ENCODE results near the gene DNAJC5.
A peak's percentile ranks its signal among the peaks of the same experiment; 100 is the strongest.
"Not testable (repeated sequence)": the region's sequence is repeated elsewhere in the genome, so short reads cannot be mapped to it uniquely, and the experiment has no call there.

DNAJC5 gene

GRCh38 chr20:63861981-63862901 is 32.7 kb upstream of the DNAJC5 start:
- DNase-seq (ENCODE audit: low spot score): no peak

DNA sequence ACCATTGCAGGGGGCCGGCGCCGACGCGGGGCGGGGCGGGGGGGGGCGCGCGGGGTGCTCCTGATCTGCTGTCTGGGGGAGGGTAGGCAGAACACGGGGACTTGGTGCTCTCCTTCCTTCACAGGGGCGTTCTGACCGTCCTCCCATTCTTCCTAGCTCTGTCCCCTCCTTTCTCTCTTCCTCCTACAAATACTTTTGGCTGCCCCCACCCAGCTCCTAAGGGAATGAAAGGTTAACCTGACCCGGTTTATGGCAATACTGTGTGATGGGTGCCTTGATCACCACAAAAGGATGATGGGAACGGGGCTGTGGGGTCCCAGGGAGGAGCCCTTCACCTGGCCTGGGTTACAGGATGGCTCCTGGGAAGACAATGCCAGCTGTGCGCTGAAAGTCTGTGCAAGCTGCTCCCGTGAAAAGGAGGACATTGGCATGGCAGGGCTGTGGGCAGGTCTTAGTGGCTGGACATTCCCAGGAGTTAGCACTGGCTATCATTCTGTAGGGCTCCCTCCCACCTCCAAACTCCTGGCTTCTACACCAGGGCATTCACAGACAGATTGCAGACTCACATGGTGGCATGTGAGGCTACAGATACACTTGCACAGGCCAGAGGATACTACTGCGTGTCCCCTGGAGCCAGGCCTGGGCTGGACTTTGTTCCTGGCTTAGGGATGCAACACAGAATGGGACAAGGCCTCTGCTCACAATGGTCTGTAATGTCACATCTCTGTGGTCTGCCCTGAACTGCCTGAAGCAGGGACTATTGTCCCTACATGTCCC is 31.7 kb upstream of the DNAJC5 start:
- no peak for DNase-seq (ENCODE audit: low spot score)

DNA sequence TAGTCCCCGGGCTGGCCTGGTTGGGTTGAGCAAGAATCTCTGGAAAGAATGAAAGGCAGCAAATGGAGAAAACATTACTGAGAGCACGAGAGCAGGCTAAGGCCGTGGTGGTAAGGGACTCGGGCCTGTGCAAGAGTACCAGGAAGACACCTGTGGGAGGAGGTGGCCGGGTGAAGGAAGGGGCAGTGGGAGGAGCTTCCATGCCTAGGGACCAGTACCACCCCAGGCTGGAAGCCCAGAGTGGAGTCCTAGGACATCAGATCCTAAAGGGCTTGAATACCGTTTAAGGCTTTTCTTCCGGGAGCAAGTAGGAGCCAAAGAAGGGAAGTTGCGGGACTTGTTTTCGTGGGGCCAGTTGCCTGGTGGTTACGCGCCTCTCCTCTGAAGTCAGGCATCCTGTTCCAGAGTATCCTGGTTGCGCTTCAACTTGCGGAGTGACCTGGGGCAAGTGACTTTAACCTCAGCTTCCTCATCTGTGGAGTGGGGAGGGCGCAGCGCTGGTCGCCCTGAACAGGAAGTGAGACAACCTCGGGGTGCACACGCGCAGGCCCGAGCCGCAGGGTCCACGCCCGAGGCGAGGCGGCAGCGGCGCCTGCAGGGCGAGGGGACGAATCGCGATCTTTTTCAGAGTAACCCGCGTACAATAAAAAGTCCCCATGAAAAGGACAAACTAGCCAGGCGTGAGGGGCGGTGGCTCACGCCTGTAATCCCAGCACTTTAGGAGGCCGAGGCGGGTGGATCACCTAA is 31.0 kb upstream of the DNAJC5 start:
- DNase-seq (ENCODE audit: low spot score): peak; percentile 93

- no peak for DNase-seq (ENCODE audit: low spot score)
Observed at GRCh38 chr20:63864545-63864977, 30.4 kb upstream of the DNAJC5 start.

DNA sequence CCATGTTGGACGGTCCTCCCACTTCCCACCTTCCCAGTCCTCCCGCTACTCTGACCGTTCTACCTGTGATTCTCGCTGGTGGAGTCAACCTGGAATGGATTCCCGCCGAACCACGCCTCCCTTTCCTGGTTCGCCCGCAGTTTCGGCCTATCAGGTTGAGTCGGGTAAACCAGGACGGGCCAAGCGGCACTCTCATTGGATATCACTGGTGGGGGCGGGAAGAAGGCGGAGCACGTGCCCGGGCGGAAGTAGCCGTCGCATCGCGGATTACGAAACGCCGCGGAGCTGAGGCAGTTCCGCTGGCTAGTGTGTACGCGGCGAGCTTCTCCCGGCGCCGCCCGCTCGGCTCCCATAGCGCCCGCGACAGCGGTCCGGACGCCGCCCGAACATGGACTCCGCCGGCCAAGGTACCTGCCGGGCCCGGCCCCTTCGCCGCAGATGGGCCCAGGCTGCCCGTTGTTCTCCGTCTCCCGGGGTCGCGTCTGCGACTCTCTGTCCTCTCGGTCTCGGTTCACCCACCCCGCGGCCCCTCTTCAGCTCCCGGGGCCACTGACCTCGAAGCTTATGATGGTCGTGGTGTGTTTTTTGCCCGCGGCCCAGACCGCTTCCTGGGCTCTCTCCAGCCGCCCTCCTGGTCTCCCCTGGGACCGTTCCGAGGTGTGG is 29.8 kb upstream of the DNAJC5 start, which contains the start of gene TPD52L2:
TPD52L2 (plus strand) TSS at position 293 of the 663 bp plus-strand sequence; CDS start at position 389, 96 bp downstream.
- peak; percentile 100 for DNase-seq (ENCODE audit: low spot score)

DNA sequence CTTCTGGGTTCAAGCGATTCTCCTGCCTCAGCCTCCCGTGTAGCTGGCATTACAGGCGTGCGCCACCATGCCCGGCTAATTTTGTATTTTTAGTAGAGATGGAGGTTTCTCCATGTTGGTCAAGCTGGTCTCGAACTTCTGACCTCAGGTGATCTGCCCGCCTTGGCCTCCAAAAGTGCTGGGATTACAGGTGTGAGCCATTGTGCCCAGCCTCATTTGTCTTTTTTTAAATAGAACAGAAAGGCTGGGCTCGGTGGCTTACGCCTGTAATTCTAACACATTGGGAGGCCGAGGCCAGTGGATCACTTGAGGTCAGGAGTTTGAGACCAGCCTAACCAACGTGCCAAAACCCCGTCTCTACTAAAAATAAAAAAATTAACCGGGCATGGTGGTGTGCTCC is 27.9 kb upstream of the DNAJC5 start:
- not testable (repeated sequence) for DNase-seq (ENCODE audit: low spot score)

- no peak for DNase-seq (ENCODE audit: low spot score)
Observed at GRCh38 chr20:63868264-63868663, 26.7 kb upstream of the DNAJC5 start.

DNA sequence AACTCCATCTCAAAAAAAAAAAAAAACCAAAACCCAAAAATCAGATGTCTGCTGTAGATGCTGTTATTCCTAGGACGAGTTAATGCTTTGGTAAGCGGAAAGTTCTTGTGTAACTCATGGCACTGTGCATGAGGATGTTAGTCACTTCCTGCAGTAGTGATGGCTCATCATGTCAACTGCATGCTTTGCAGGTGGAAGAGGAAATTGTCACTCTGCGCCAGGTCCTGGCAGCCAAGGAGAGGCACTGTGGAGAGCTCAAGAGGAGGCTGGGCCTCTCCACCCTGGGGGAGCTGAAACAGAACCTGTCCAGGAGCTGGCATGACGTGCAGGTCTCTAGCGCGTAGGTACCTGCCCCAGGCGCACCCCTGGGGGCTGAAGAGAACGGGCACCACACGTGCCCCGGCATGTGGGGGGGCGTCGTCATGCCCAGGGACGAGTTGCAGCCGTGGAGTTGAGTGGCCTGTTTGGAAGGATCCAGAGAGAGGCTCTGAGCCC is 21.4 kb upstream of the DNAJC5 start:
- DNase-seq (ENCODE audit: low spot score): no peak

GRCh38 chr20:63874241-63874640 is 20.7 kb upstream of the DNAJC5 start:
- not testable (repeated sequence) for DNase-seq (ENCODE audit: low spot score)

DNA sequence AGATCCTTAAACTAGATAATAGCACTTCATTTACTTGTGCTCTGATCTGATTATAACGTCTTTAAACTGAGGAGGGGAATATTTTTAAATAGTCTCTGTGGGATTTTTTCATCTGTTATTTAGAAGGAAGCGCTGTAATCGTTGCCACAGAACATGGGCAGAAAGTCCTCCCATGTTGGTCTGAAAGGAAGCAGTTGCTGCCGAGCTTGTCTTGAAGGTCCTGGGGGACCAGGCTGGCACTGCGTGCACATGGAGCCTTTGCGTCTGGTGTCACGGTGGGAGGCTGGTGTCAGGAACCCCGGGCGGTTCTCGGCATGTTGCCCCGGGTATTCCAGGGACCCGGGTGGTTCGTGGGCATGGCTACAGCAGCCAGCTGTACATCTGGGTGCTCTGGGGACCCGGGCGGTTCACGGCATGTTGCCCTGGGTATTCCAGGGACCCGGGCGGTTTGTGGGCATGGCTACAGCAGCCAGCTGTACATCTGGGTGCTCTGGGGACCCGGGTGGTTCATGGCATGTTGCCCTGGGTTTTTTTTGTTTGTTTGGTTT is 18.4 kb upstream of the DNAJC5 start:
- no peak for DNase-seq (ENCODE audit: low spot score)

- no peak for DNase-seq (ENCODE audit: low spot score)
Observed at GRCh38 chr20:63877755-63878470, 17.0 kb upstream of the DNAJC5 start.

DNA sequence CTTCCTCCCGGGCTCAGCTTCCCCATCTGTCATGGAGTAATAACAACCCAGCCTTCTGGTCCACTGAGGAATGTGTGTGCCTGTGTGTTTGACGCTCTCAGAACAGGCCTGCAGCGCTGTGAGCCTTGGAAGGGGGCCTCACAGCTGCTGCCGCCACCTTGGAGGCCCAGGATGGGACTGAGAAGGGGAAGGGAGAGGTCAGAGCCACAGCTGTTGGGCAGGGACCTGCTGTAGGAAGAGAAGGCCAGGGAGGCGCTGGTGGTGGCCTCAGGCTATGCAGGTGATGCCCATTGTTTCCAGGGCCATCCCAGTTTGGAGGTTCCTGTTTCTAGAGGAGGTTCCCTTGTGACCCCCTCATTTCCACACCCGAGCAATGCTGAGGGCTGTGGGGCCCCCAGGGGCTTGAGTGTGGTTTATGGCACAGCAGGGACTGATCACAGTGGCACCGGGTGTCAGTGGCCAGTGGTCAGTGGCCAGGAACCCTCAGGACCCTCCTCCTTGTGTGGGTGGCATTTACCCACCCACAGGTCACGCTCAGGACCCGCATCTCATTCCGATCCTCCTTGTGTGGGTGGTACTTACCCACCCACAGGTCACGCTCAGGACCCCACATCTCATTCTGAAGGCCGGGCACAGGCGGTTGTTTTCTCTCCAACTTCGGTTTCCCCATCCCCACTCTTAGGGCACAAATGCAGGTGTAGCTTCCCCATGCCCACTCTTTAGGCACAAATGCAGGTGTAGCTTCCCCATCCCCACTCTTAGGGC is 15.8 kb upstream of the DNAJC5 start:
- DNase-seq (ENCODE audit: low spot score): no peak

DNA sequence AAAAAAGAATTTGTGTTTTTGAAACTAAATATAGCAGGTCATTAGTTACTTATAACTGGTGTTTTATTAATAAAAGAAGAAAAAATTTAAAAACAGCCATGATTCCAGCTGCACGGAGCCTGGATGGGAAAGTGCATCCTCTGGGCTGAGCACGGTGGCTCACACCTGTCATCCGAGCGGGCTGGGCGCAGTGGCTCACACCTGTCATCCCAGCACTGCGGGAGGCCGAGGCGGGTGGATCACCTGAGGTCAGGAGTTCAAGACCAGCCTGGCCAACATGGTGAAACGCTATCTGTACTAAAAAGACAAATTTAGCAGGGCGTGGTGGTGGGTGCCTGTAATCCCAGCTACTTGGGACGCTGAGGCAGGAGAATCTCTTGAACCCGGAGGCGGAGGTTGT is 14.0 kb upstream of the DNAJC5 start:
- DNase-seq (ENCODE audit: low spot score): not testable (repeated sequence)

- DNase-seq (ENCODE audit: low spot score): no peak
Observed at GRCh38 chr20:63881451-63882226, 13.3 kb upstream of the DNAJC5 start.

- no peak for DNase-seq (ENCODE audit: low spot score)
Observed at GRCh38 chr20:63882257-63883200, 12.4 kb upstream of the DNAJC5 start.

GRCh38 chr20:63883201-63883593 is 11.7 kb upstream of the DNAJC5 start:
- no peak for DNase-seq (ENCODE audit: low spot score)

DNA sequence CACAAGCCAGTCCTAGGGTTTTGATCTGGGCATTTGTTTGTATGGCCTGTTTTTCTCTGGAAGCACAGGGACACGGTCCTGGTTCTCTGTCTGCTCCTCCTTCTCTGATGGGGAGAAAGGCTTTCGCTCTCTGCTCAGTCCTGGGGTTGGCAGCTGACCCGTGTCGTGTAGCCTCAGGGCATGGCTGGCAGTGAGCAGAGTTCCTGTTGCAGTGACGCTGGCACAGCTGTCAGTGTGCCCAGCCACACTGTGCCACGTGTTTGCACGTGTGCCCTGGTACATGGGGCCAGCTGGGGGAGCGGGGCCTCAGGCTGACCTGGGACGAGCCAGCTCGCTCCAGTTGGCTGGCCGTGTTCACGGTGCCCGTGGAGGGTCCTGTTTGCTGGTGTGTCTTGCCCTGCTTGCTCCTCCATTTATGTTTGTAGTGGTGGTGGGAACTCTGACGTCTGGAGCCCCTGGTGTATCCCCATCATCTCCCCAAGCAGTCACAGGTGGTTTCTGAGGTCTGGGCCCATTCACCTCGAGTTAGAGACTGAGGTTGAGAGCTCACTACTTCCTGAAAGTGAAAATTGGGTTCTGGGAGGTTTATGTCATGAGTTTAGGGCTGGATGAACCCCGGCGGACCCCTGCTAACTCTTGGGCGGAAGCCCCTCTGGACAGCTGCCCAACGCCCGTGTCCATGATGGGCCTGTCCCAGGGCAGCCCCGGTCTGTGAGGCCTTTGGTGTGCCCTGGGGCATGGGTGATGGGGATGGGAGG is 10.2 kb upstream of the DNAJC5 start:
- DNase-seq (ENCODE audit: low spot score): no peak

Data from HuH-7 (cell line).